Suprapubic skin (tissue), 4 donors: Measurements from ENCODE around the gene FKBP4. TPM values are rescaled to one million over a fixed set of nuclear protein-coding genes. Genes with fewer than 3 reads are reported as not detected.

Source experiments
- DNase-seq, 2 donors: peaks; one replicate each; pipeline ENCODE4 v3.0.0-alpha.2; 2019; ENCODE audit warnings: low spot score in 2 of 2
- H3K27ac ChIP-seq: fragments of 200-600 bp; sonication (generic); one replicate; pipeline ENCODE4 v1.5.1; 2019
- H3K27me3 ChIP-seq: fragments of 200-600 bp; sonication (generic); one replicate; pipeline ENCODE4 v1.5.1; 2019
- H3K36me3 ChIP-seq: fragments of 200-600 bp; sonication (generic); one replicate; pipeline ENCODE4 v1.5.1; 2019
- H3K4me1 ChIP-seq: fragments of 200-600 bp; sonication (generic); one replicate; pipeline ENCODE4 v1.5.1; 2019
- H3K4me3 ChIP-seq: fragments of 200-600 bp; sonication (generic); one replicate; pipeline ENCODE4 v1.5.1; 2019; ENCODE audit warnings: mild to moderate bottlenecking
- H3K9me3 ChIP-seq: fragments of 200-600 bp; sonication (generic); one replicate; pipeline ENCODE4 v1.5.1; 2019
- EP300 ChIP-seq: sonication (generic); formaldehyde crosslinking; IDR thresholded peaks from one replicate; pipeline ENCODE4 v1.6.1; 2017; ENCODE audit warnings: antibody characterized with exemption
- POLR2A ChIP-seq, 2 donors: fragments of 450-650 bp; IDR thresholded peaks; one replicate each; pipeline ENCODE4 v1.6.1; 2017; ENCODE audit warnings: antibody characterized with exemption in 2 of 2, mild to moderate bottlenecking in 2 of 2, moderate library complexity in 2 of 2
- POLR2AphosphoS5 ChIP-seq, 3 donors: sonication (generic); formaldehyde crosslinking; IDR thresholded peaks; one replicate each; pipeline ENCODE4 v1.6.1; 2017; ENCODE audit warnings: antibody characterized with exemption in 3 of 3
- WGBS: methylation state at CpG from one replicate; pipeline ENCODE4 v1.1.5; 2018; 5-methylcytosine and 5-hydroxymethylcytosine counted together
- total RNA-seq, 4 donors: library from RNA; depleted of rRNA; stranded (reverse); fragments of >200 nt; gene quantifications; one replicate each; pipeline ENCODE4 v1.1.0, GENCODE V29; 2016
- TF ChIP-seq, protein P1 (sequence below), 2 donors: fragments of 200-600 bp in 1 of 2; fragments of 450-650 bp in 1 of 2; sonication (generic) in 1 of 2; IDR thresholded peaks; one replicate each; pipeline ENCODE4 v1.5.1; 2016 to 2019; ENCODE audit warnings: antibody characterized with exemption in 2 of 2, mild to moderate bottlenecking in 1 of 2, moderate library complexity in 1 of 2

FKBP4 gene
- total RNA-seq, 4 donors from 2014 or later: 54.3 to 65.6 (median 59.5) TPM

GRCh38 chr12:2783936-2784600, 10.7 kb upstream of the FKBP4 start:
- H3K36me3 ChIP-seq: no peaks in the 10 kb centered on the region
- peak overlapping the region; percentile 31 for H3K4me3 ChIP-seq
- no peak for TF ChIP-seq POLR2A (IDR thresholded peaks at IDR 0.05)
- TF ChIP-seq, protein P1, sequence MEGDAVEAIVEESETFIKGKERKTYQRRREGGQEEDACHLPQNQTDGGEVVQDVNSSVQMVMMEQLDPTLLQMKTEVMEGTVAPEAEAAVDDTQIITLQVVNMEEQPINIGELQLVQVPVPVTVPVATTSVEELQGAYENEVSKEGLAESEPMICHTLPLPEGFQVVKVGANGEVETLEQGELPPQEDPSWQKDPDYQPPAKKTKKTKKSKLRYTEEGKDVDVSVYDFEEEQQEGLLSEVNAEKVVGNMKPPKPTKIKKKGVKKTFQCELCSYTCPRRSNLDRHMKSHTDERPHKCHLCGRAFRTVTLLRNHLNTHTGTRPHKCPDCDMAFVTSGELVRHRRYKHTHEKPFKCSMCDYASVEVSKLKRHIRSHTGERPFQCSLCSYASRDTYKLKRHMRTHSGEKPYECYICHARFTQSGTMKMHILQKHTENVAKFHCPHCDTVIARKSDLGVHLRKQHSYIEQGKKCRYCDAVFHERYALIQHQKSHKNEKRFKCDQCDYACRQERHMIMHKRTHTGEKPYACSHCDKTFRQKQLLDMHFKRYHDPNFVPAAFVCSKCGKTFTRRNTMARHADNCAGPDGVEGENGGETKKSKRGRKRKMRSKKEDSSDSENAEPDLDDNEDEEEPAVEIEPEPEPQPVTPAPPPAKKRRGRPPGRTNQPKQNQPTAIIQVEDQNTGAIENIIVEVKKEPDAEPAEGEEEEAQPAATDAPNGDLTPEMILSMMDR (IDR thresholded peaks at IDR 0.05): peak; percentile 51 to 90
- WGBS: 12% methylated on average over 21 of the region's 25 CpGs
- peak; percentile 25 to 78 for DNase-seq
- no peaks in the 10 kb centered on the region for H3K9me3 ChIP-seq
- peaks cover 4% of the 10 kb centered on the region for H3K27me3 ChIP-seq
- H3K27ac ChIP-seq: no peak overlapping the region
- peaks cover 8% of the 10 kb centered on the region for H3K4me1 ChIP-seq

GRCh38 chr12:2785017-2785416, 9.8 kb upstream of the FKBP4 start:
- Histone ChIP-seq H3K9me3 (no peaks in the 10 kb centered on the region), H3K36me3 (no peaks in the 10 kb centered on the region), H3K4me3 (no peak overlapping the region), H3K27ac (no peak overlapping the region), H3K4me1 (peaks cover 8% of the 10 kb centered on the region), H3K27me3 (peaks cover 4% of the 10 kb centered on the region)
- TF ChIP-seq EP300 (no peak), POLR2AphosphoS5 (IDR thresholded peaks at IDR 0.05) (no peak), POLR2A (IDR thresholded peaks at IDR 0.05) (no peak)
- TF ChIP-seq, protein P1 (IDR thresholded peaks at IDR 0.05): no peak
- 80% methylated on average over 5 of the region's 5 CpGs for WGBS
- DNase-seq: peak; percentile 10 to 37

- Histone ChIP-seq H3K4me3 (no peak overlapping the region), H3K36me3 (no peaks in the 10 kb centered on the region)
Observed at GRCh38 chr12:2791089-2791488, 3.7 kb upstream of the FKBP4 start.

GRCh38 chr12:2792671-2793500, 1.9 kb upstream of the FKBP4 start:
- 80% methylated on average over 25 of the region's 25 CpGs for WGBS
- Histone ChIP-seq H3K9me3 (no peaks in the 10 kb centered on the region), H3K27me3 (no peaks in the 10 kb centered on the region), H3K4me1 (peaks cover 27% of the 10 kb centered on the region), H3K4me3 (no peak overlapping the region), H3K27ac (no peak overlapping the region), H3K36me3 (peaks cover 5% of the 10 kb centered on the region)
- DNase-seq: peak; percentile 50 to 71
- TF ChIP-seq POLR2AphosphoS5 (IDR thresholded peaks at IDR 0.05) (no peak), POLR2A (IDR thresholded peaks at IDR 0.05) (no peak), EP300 (no peak)
- TF ChIP-seq, protein P1 (IDR thresholded peaks at IDR 0.05): no peak

More at GRCh38 chr12:2791089-2791488, 3.7 kb upstream of the FKBP4 start:
- Histone ChIP-seq H3K4me1 (peaks cover 9% of the 10 kb centered on the region), H3K9me3 (no peaks in the 10 kb centered on the region), H3K27me3 (no peaks in the 10 kb centered on the region), H3K27ac (no peak overlapping the region)
- DNase-seq: peak in 1 of 2 donors; percentile 9
- TF ChIP-seq, protein P1 (IDR thresholded peaks at IDR 0.05): no peak
- TF ChIP-seq POLR2A (IDR thresholded peaks at IDR 0.05): no peak
- WGBS: 90% methylated on average over 6 of the region's 6 CpGs

GRCh38 chr12:2793561-2793960, 1.2 kb upstream of the FKBP4 start:
- Histone ChIP-seq H3K4me3 (no peak overlapping the region), H3K36me3 (peaks cover 11% of the 10 kb centered on the region), H3K27me3 (no peaks in the 10 kb centered on the region), H3K9me3 (no peaks in the 10 kb centered on the region), H3K27ac (no peak overlapping the region), H3K4me1 (peaks cover 29% of the 10 kb centered on the region)
- TF ChIP-seq, protein P1 (IDR thresholded peaks at IDR 0.05): no peak
- TF ChIP-seq POLR2A (IDR thresholded peaks at IDR 0.05) (no peak), EP300 (no peak)
- DNase-seq: peak; percentile 41 to 56
- 94% methylated on average over 21 of the region's 21 CpGs for WGBS
